ENCODE results near the gene POFUT2.

Gene POFUT2

GRCh38 chr21:45246386-45247320 is 41.0 kb downstream of the POFUT2 start:
- no peak for DNase-seq

DNA sequence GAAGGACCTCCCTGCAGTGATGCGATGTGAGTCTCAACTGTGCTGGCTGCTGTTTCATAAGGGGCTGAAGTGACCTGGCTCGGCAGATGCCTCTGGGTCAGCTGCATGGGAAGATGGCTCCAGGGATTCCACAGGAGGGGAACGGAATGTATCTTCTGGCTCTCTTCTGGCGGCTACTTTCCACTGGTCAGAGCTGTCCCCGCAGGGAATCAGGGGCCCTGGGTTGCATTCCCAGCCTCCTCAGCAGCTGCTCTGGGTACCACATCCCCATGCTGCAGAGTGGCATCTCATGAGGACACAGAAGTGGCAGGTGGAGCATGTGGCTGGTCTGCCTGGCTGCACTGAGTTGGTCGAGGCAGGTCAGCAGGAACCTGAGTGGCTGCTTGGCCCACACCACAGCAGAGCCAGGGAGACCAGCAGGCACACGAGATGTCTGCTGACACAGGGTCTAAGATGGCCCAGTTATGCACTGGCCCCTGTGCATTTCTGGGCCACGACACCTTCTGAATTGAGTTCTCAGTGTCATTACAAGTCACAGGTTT is 42.8 kb downstream of the POFUT2 start:
- DNase-seq, result no peak

GRCh38 chr21:45243603-45244002 is 44.1 kb downstream of the POFUT2 start:
- no peak for DNase-seq

DNA sequence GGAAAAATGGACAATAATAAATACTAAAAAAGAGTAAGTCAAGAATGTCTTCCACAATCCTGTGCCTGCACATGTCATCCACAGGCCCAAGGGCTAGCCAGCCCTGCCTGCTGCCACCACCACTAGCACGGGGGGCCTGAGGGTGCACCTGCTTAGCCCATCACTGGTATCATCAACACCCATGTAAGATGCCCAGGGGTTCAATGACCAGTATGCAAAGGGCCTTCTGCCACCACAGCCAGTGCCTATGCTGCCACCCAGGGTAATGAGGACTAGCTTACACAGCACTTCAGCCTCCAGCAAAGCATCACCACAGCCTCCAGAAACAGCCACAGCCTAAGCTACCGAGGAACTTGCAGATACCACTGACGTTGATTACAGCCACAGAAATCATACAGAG is 46.3 kb downstream of the POFUT2 start:
- DNase-seq, result no peak

DNA sequence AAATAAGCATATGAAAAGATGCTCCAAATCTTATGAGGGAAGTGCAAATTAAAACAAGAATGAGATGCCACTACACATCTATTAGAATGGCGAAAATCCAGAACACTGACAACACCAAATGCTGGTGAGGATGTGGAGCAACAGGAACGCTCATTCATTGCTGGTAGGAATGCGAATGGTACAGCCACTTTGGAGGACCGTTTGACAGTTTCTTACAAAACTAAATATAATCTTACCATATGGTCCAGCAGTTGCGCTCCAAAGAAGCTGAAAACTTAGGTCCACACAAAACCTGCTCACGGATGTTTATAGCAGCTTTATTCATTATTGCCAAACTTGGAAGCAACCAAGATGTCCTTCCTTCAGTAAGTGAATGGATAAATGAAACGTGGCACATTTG is 50.3 kb downstream of the POFUT2 start:
- DNase-seq, result no peak

GRCh38 chr21:45236481-45236880 is 51.2 kb downstream of the POFUT2 start:
- DNase-seq, result peak; percentile 47

DNA sequence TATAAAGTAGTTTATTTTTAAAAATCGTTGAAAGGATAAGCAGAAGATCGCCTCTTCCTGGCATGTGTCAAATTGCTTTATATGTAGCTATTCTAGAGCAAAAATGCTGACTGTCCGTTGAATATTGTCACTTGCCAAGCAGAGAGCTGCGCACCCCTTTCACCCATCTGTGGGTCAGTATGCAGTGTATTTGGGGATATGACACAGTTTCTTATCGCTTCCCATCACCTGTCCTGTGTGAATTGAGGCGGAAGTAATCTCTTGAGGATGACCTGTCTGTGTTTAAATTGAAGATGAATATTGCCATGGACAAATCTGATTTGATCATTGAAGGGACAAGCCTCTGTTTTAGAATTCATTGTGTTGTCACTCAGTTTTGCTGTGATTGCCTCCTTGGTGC is 52.2 kb downstream of the POFUT2 start:
- DNase-seq, result no peak

DNA sequence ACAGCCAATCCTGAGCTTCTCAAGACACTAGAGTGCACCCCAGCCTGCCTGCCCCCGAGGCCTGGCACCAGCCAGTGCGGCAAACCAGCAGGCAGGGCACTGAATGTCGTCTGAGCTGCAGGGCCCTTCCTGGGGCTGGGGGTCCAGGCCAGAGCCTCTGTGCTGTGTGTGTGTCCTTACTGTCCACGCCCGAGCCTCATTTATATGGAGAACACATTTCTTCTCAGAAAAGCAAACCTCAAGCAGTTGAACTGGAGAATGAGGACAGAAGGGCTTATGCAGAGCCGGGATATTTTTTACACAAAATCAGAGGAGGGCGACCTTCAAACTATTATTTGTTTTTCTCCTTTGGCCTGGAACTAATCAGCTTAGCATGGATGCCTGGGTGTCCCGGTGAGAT is 52.7 kb downstream of the POFUT2 start:
- no peak for DNase-seq

- no peak for DNase-seq
Measured at GRCh38 chr21:45234127-45234526, 53.6 kb downstream of the POFUT2 start.

DNA sequence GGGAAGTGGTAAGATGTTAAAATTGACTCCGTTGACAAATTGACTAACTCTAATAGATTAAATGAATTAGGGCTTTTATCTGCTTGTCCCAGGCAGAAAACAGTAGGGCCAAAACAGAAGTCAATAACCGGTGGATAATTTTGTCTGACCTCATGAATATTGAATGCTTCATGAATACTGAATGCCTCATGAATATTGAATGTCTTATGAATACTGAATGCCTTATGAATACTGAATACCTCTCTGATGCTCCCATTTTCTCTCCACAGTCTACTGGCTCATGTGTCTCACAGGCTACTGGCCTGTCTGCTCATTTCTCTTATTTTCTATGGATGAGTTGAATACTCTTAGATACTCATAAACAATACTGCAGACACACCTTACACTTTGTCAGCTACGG is 56.0 kb downstream of the POFUT2 start:
- no peak for DNase-seq

GRCh38 chr21:45228656-45229240 is 58.9 kb downstream of the POFUT2 start:
- DNase-seq, result no peak

DNA sequence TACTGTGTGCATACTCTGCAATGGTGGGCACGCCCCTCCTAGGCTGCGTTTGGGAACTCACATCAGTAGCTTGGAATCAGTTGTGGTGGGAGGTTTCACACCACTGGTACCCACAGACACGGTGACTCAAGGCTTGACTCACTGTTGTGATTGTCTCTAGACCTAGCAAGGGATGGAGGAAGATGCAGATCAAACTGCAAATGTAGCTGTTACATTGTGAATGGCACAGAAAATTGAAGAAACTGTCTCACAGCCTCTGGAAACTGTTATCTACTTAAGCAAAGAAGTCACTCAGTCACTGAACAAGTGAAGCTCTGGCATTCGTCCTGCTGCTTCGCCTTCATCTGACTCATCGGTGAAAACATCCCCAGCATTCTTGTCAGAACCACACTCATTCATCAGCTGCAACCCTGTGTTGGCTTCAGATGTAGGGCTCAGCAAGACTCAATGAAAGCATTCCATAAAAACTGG is 59.5 kb downstream of the POFUT2 start:
- peak; percentile 4 for DNase-seq

DNA sequence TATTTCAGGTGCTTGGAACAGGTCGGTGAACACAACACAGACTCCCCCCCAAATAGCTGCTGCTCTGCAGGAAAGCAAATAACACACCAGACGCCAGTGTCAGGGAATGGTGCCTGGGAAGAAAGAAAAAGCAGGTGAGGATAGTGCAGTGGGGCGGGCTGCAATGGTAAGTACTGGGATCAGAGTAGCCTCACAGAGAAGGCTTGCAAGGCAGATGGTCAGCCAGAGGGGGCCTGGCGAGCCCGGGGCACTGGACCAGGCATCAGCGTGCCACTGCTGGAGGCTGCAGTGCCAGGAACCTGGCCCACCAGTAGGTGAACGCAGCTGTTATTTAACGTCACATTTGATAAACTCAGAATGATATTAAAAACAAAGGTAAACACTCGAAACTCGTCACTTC is 60.0 kb downstream of the POFUT2 start:
- no peak for DNase-seq

DNA sequence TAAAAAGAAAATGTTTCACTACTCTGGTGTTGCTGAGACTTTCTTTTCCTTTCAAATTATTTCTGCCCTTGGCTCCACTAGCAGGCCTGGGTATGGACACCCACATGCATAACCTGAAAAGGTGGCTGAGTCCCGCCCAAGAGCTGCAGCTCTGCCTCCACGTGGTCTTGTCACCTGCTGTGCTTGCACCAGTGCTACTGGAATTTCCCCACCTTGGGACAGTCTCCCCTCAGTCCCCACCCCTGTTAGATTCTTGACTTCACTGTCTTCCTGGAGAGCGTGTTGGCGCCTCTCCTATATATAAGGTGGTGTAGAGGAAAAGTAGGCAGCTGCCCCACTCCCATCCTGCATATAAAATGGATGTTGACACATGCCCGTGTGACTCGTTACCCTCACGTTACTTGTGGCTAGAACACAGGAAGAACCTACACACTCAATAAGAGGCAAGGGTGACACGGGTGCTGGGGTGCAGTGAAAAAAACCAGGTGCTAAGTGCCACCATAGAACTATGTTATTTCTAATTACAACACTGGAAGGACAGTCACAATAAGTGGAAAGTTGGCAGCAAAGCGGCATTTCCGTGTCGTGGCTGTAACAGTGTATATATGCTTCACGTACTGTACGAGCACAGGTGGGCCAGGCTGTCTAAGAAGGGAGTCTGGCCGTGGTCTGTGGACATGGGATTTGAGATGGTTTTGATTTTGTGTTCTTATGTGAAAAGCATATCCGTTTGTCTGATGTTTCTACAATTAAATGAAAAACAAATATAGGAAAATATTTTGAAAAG is 61.0 kb downstream of the POFUT2 start:
- no peak for DNase-seq

DNA sequence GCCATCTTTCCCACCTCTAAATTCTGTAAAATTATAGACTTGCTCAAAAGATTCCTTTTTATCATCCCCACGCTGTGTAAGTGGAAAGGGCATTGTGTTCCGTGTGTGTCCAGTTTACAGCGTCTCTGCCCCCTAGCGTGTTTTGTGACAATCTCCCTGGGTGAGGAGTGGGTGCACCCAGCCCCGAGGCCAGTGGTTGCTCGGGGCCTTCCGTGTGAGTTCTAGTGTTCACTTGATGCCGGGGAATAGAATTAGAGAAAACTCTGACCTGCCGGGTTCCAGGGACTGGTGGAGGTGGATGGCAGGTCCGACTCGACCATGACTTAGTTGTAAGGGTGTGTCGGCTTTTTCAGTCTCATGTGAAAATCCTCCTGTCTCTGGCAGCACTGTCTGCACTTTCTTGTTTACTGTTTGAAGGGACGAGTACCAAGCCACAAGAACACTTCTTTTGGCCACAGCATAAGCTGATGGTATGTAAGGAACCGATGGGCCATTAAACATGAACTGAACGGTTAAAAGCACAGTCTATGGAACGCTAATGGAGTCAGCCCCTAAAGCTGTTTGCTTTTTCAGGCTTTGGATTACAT is 61.9 kb downstream of the POFUT2 start:
- DNase-seq, result no peak

GRCh38 chr21:45225041-45225740 is 62.5 kb downstream of the POFUT2 start:
- DNase-seq, result no peak

DNA sequence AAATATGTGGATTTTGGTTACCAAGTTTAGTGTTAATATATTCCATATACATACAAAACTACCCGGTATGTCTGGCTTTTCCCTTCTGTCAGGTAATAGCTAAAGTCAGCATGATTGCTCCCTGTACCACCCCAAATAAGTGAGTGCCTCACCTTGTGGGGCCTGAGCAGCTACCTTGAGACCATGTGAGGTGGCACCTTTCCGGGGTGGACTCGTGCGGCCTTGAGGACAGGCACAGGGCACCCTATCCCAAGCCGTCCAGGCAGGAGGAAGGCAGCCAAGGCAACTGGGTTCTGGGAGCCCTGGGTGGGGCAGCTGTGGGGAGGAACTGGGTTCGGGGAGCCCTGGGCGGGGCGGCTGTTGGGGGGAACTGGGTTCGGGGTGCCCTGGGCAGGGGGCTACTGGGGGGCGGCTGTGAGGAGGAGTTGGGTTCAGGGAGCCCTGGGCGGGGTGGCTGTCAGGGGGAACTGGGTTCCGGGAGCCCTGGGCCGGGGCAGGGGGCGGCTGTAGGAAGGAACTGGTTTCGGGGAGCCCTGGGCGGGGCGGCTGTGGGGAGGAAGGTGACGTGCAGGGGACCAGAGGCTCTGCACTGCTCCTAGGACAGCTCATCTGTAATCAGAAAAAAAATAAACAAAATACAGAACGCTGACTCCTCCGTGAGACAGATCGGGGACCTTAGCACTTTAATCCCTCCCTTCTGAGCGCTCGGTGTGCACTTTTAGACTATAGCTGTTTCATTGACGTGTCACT is 63.3 kb downstream of the POFUT2 start:
- no peak for DNase-seq

DNA sequence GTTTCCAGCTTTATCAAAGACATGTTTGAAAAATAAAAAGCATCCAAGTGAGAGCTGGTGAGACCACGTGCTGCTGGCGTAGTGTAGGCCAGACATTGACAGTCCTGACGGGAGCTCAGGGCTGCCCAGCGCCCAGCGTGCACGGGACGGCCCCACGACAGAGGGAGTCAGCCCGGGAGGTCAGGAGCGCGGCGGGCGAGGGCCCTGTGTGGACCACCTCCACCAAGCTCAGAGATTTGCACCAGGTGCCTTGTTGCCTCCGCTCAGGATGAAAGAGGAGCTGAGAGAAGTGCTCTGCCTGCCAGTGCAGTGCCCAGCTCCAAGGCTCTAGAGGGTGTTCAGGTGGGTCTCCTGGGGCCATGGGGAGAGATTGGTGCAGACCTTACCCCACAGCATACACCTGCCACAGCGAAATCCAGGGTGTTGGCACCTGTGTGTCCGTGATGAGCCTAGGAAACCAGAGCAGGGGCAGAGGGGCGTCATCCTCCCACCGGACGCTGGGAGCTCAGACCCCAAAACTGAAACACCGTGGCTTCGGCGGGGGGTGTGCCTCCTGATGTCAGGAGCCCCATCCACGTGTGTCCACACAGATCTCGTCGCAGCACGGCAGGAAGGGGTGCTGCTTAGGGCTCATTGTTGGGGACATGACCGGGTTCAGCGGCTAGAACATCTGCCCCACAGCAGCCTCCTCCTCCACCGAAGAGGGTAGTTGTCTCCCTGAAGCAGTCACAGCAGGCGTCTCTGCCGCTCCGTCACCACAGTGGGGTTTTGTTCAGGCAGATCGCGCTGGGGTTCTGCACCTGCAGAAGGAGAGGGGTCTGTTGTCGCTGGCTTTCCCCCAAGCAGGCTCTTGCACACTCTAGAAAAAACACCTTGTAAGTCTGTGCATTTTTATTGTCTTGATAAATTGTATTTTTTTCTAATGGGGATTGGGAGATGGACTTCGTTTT is 64.2 kb downstream of the POFUT2 start:
- no peak for DNase-seq

DNA sequence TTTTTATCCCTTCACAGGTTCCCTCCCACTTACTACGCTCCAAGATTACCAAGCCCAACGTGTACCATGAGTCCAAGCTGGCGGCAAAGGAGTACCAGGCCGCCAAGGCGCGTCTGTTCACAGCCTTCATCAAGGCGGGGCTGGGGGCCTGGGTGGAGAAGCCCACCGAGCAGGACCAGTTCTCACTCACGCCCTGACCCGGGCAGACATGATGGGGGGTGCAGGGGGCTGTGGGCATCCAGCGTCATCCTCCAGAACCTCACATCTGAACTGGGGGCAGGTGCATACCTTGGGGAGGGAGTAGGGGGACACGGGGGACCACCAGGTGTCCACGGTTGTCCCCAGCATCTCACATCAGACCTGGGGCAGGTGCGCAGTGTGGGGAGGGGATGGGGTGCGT is 65.7 kb downstream of the POFUT2 start:
- DNase-seq, result no peak
